Uterus (tissue), 4 donors: ENCODE measurements around the gene PNPLA6. TPM values are rescaled to one million over a fixed set of nuclear protein-coding genes. Genes with fewer than 3 reads are reported as not detected.

Experiments used
- DNase-seq, 2 donors: peaks; one replicate each; pipeline ENCODE4 v3.0.0-alpha.2; 2019 to 2020
- H3K27ac ChIP-seq, 2 donors: fragments of 200-600 bp; sonication (generic); 1 replicate in 1 of 2; 2 replicates in 1 of 2; pipeline ENCODE4 v1.5.1; 2016 to 2018
- H3K27me3 ChIP-seq, 2 donors: fragments of 200-600 bp; sonication (generic); one replicate each; pipeline ENCODE4 v1.5.1; 2018 to 2019; ENCODE audit warnings: control low read depth in 1 of 2
- H3K36me3 ChIP-seq, 2 donors: fragments of 200-600 bp; sonication (generic); one replicate each; pipeline ENCODE4 v1.5.1; 2019; ENCODE audit warnings: control low read depth in 1 of 2
- H3K4me1 ChIP-seq, 2 donors: fragments of 200-600 bp; sonication (generic); one replicate each; pipeline ENCODE4 v1.5.1; 2018 to 2019; ENCODE audit warnings: control low read depth in 1 of 2
- H3K4me3 ChIP-seq, 2 donors: fragments of 200-600 bp; sonication (generic); 1 replicate in 1 of 2; 2 replicates in 1 of 2; pipeline ENCODE4 v1.5.1; 2018 to 2019; ENCODE audit warnings: mild to moderate bottlenecking in 1 of 2
- H3K9me3 ChIP-seq, 2 donors: fragments of 200-600 bp; sonication (generic); one replicate each; pipeline ENCODE4 v1.5.1; 2019; ENCODE audit warnings: control low read depth in 1 of 2
- POLR2A ChIP-seq, 2 donors: fragments of 450-650 bp; IDR thresholded peaks; one replicate each; pipeline ENCODE4 v1.6.1; 2016; ENCODE audit warnings: antibody characterized with exemption in 2 of 2, mild to moderate bottlenecking in 1 of 2, moderate library complexity in 1 of 2
- intact Hi-C: fragments of 100-400 bp; cut with DNase I; formaldehyde crosslinking; loops from one replicate; pipeline ENCODE4 v1.15.1; 2023; ENCODE audit warnings: low total_unique reads
- total RNA-seq, 4 donors: library from RNA; depleted of rRNA in 3 of 4; stranded (reverse); fragments of >200 nt in 3 of 4; gene quantifications; one replicate each; pipeline versions ENCODE4 v1.1.0 to v1.2.4, GENCODE V29; 2014 to 2023
- TF ChIP-seq, protein P1 (sequence below), 4 experiments: fragments of 200-600 bp in 2 of 4; fragments of 450-650 bp in 2 of 4; sonication (generic) in 2 of 4; IDR thresholded peaks; one replicate each; pipeline ENCODE4 v1.5.1; 2016 to 2019; ENCODE audit warnings: antibody characterized with exemption in 4 of 4, mild to moderate bottlenecking in 2 of 4, moderate library complexity in 1 of 4
- donor health status: DM: yes; HTN: yes; CAD: no.

PNPLA6 gene
- total RNA-seq, 4 donors from 2014 or later: 26.4 to 113 (median 40.4) TPM

DNA sequence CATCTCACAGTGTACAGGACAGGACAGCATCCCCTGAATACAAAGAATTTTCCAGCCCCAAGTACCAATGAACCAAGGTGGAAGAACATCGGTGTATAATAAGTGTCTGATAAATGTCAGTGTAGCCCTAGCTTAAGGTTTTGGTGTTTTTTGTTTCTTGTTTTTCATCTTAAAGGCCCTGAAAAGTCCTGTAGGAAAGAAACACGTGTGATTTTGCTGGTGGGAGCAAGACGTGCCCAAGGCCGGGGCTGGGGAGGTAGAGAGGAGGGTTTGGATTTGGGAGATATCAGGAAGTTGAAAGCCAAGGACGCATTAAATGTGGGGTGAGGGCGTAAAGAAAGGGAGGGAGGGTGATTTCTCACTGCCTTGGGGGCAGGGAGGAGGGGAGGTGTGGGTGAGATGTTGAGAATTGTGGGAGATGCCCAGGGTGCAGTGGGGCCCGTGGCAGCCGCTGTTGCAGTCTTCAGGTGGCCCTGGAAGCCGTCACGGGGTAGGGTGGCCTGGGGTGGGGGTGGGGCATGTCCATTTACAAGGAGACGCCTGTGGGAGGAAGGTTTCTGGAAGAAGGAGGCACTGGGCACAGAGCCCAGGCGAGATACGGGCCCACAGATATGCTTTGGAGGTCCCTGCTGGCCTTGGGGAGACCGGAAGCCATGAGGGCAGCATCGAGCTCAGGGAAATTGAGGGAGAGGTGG is 66.9 kb downstream of the PNPLA6 start:
- H3K27ac ChIP-seq: no peak overlapping the region
- H3K36me3 ChIP-seq: no peaks in the 10 kb centered on the region
- intact Hi-C loops: no loop called here
- H3K4me1 ChIP-seq: no peaks in the 10 kb centered on the region
- TF ChIP-seq, protein P1, sequence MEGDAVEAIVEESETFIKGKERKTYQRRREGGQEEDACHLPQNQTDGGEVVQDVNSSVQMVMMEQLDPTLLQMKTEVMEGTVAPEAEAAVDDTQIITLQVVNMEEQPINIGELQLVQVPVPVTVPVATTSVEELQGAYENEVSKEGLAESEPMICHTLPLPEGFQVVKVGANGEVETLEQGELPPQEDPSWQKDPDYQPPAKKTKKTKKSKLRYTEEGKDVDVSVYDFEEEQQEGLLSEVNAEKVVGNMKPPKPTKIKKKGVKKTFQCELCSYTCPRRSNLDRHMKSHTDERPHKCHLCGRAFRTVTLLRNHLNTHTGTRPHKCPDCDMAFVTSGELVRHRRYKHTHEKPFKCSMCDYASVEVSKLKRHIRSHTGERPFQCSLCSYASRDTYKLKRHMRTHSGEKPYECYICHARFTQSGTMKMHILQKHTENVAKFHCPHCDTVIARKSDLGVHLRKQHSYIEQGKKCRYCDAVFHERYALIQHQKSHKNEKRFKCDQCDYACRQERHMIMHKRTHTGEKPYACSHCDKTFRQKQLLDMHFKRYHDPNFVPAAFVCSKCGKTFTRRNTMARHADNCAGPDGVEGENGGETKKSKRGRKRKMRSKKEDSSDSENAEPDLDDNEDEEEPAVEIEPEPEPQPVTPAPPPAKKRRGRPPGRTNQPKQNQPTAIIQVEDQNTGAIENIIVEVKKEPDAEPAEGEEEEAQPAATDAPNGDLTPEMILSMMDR (IDR thresholded peaks at IDR 0.05): no peak
- no peak for TF ChIP-seq POLR2A (IDR thresholded peaks at IDR 0.05)
- H3K27me3 ChIP-seq: peaks cover 0 to 3% of the 10 kb centered on the region in 2 donors
- no peaks in the 10 kb centered on the region for H3K9me3 ChIP-seq
- H3K4me3 ChIP-seq: no peak overlapping the region
- no peak for DNase-seq

DNA sequence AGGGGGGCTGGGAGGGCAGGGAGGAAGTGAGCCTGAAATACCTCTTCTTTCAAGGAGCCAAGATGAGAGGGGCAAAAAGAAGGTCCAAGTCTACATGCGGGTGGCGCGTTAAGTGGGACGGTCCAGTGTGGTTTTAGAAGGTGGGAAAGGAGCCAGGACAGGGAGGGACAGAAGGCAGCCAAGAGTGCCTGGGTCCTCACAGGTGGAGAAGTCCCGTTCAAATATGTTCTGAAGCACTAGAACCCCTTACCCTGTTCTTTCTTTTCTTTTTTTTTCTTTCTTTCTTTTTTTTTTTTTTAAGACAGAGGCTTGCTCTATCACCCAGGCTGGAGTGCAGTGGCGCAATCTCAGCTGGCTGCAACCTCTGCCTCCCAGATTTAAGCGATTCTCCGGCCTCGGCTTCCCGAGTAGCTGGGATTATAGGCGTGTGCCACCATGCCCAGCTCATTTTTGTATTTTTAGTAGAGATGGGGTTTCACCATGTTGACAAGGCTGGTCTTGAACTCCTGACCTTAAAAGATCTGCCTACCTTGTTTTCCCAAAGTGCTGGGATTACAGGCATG is 67.5 kb downstream of the PNPLA6 start:
- intact Hi-C loops: no loop called here
- Histone ChIP-seq H3K4me1 (no peaks in the 10 kb centered on the region), H3K36me3 (no peaks in the 10 kb centered on the region), H3K4me3 (no peak overlapping the region), H3K27ac (no peak overlapping the region), H3K9me3 (no peaks in the 10 kb centered on the region), H3K27me3 (peaks cover 0 to 3% of the 10 kb centered on the region in 2 donors)
- no peak for DNase-seq
- TF ChIP-seq, protein P1 (IDR thresholded peaks at IDR 0.05): no peak

DNA sequence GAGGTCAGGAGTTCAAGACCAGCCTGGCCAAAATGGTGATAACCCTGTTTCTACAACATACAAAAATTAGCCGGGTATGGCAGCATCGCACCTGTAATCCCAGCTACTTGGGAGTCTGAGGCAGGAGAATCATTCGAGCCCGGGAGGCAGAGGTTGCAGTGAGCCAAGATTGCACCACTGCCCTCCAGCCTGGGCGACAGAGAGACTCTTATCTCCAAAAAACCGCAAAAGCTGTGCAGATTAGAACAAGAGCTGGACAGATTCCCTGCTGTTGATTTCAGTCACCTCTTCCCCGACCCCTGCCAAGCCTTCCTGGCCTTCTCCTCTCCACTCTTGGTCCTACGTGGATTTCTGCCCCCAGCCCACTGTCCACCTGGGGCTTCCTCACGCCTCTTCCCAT is 68.4 kb downstream of the PNPLA6 start:
- Histone ChIP-seq H3K36me3 (no peaks in the 10 kb centered on the region), H3K4me3 (no peak overlapping the region), H3K4me1 (no peaks in the 10 kb centered on the region), H3K27me3 (peaks cover 0 to 3% of the 10 kb centered on the region in 2 donors), H3K9me3 (no peaks in the 10 kb centered on the region), H3K27ac (no peak overlapping the region)
- TF ChIP-seq POLR2A (IDR thresholded peaks at IDR 0.05): no peak
- TF ChIP-seq, protein P1 (IDR thresholded peaks at IDR 0.05): no peak
- intact Hi-C loops: no loop called here
- no peak for DNase-seq

DNA sequence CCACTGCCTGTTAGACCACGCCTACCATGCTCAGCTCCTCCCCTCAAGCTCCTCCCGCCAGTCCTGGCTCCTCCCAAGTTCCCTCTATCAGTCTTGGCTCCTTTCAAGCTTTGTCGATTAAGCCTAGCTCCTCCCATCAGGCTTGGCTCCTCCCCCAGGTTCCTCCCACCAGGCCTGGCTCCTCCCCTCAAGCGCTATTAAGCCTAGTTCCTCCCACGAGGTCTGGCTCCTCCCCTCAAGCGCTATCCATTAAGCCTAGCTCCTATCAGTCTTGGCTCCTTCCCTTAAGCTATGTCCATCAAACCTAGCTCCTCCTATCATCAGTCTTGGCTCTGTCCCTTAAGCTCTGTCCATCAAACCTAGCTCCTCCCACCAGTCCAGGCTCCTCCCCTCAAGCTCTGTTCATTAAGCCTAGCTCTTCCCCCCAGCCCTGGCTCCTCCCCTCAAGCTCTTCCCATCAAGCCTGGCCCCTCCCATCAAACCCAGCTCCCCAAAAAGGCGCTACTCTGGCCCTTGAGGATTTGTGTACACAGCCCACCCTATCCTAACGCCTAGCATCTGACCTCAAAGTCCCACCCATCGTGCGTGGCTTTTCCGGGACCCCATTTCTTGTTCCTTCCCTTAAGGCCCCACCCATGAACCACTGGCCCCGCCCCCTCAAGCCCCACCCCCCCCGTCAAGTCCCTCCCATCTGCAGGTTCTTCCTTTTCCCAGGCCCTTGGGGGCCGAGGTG is 70.1 kb downstream of the PNPLA6 start:
- no peak for TF ChIP-seq POLR2A (IDR thresholded peaks at IDR 0.05)
- TF ChIP-seq, protein P1 (IDR thresholded peaks at IDR 0.05): no peak
- H3K4me1 ChIP-seq: no peaks in the 10 kb centered on the region
- intact Hi-C loops: no loop called here
- H3K4me3 ChIP-seq: no peak overlapping the region
- DNase-seq: no peak
- no peaks in the 10 kb centered on the region for H3K9me3 ChIP-seq
- H3K27ac ChIP-seq: no peak overlapping the region
- no peaks in the 10 kb centered on the region for H3K36me3 ChIP-seq
- peaks cover 0 to 3% of the 10 kb centered on the region in 2 donors for H3K27me3 ChIP-seq

DNA sequence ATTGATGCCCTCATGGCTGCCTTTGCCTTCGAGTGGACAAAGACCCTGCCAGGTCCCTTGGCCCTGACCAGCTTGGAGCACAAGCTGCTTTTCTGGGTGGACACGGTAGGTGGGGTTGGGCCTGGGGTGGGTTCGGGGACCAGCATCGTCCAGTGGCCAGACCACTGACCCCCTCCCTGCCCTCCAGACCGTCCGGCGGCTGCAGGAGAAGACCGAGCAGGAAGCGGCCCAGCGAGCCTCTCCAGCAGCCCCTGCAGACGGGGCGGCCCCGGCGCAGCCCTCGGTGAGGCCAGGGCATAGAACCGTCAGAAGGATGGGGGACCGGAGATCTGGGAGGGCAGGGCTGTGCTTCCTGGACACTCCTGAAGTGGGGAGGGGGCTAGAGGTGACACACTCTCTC is 70.8 kb downstream of the PNPLA6 start:
- no peak overlapping the region for H3K4me3 ChIP-seq
- no peak for DNase-seq
- H3K9me3 ChIP-seq: no peaks in the 10 kb centered on the region
- intact Hi-C loops: no loop called here
- H3K27me3 ChIP-seq: peaks cover 0 to 3% of the 10 kb centered on the region in 2 donors
- no peaks in the 10 kb centered on the region for H3K36me3 ChIP-seq
- H3K4me1 ChIP-seq: no peaks in the 10 kb centered on the region
- TF ChIP-seq, protein P1 (IDR thresholded peaks at IDR 0.05): no peak
- no peak for TF ChIP-seq POLR2A (IDR thresholded peaks at IDR 0.05)
- H3K27ac ChIP-seq: no peak overlapping the region
